ENCODE measurements around the gene VDAC1. TPM values are rescaled to one million over a fixed set of nuclear protein-coding genes. Genes with fewer than 3 reads are reported as not detected.

The VDAC1 gene
- polyA plus RNA-seq, 1 experiment = 187 TPM

GRCh38 chr5:133926489-133927299, 78.1 kb downstream of the VDAC1 start:
- no peaks in the 10 kb centered on the region; the same call in 1 of the 2 replicates for H3K27me3 ChIP-seq (ENCODE audit: control insufficient read depth, insufficient read depth, low read length)
- H3K36me3 ChIP-seq (ENCODE audit: control insufficient read depth, insufficient read depth, low read length) = no peaks in the 10 kb centered on the region
- no peak overlapping the region for H3K4me3 ChIP-seq (ENCODE audit: low read depth, low read length)
- no peak for TF ChIP-seq CTCF (IDR thresholded peaks at IDR 0.05; ENCODE audit: insufficient read depth, low read depth, low read length)
- POLR2A ChIA-PET = no interaction called here
- DNase-seq (ENCODE audit: low read depth) = no peak
- CTCF ChIA-PET = no interaction called here

- DNase-seq (ENCODE audit: low read depth) = no peak
- POLR2A ChIA-PET = no interaction called here
- H3K27me3 ChIP-seq (ENCODE audit: control insufficient read depth, insufficient read depth, low read length) = no peaks in the 10 kb centered on the region; the same call in 1 of the 2 replicates
- TF ChIP-seq CTCF (IDR thresholded peaks at IDR 0.05; ENCODE audit: insufficient read depth, low read depth, low read length) = no peak
- H3K4me3 ChIP-seq (ENCODE audit: low read depth, low read length) = no peak overlapping the region
- H3K36me3 ChIP-seq (ENCODE audit: control insufficient read depth, insufficient read depth, low read length) = no peaks in the 10 kb centered on the region
- CTCF ChIA-PET = no interaction called here
These were observed 78.8 kb downstream of the VDAC1 start for GRCh38 chr5:133925866-133926488.

- Histone ChIP-seq H3K36me3 (ENCODE audit: control insufficient read depth, insufficient read depth, low read length) (no peaks in the 10 kb centered on the region), H3K4me3 (ENCODE audit: low read depth, low read length) (no peak overlapping the region), H3K27me3 (ENCODE audit: control insufficient read depth, insufficient read depth, low read length) (no peaks in the 10 kb centered on the region; the same call in 1 of the 2 replicates)
- no peak for TF ChIP-seq CTCF (IDR thresholded peaks at IDR 0.05; ENCODE audit: insufficient read depth, low read depth, low read length)
- ChIA-PET POLR2A (no interaction called here), CTCF (no interaction called here)
- no peak for DNase-seq (ENCODE audit: low read depth)
These were observed 79.5 kb downstream of the VDAC1 start for GRCh38 chr5:133925269-133925668.

- DNase-seq (ENCODE audit: low read depth) = no peak
- CTCF ChIA-PET = no interaction called here
These were observed 80.4 kb downstream of the VDAC1 start for GRCh38 chr5:133924221-133924920.

More at GRCh38 chr5:133924221-133924920, 80.4 kb downstream of the VDAC1 start:
- Histone ChIP-seq H3K4me3 (ENCODE audit: low read depth, low read length) (no peak overlapping the region), H3K36me3 (ENCODE audit: control insufficient read depth, insufficient read depth, low read length) (no peaks in the 10 kb centered on the region), H3K27me3 (ENCODE audit: control insufficient read depth, insufficient read depth, low read length) (no peaks in the 10 kb centered on the region; the same call in 1 of the 2 replicates)
- no peak for TF ChIP-seq CTCF (IDR thresholded peaks at IDR 0.05; ENCODE audit: insufficient read depth, low read depth, low read length)
- POLR2A ChIA-PET = no interaction called here
